ENCODE measurements around the gene RASL11A. TPM values are rescaled to one million over a fixed set of nuclear protein-coding genes. Genes with fewer than 3 reads are reported as not detected.

The RASL11A gene
- total RNA-seq, 1 donor = 4.7 TPM

DNA sequence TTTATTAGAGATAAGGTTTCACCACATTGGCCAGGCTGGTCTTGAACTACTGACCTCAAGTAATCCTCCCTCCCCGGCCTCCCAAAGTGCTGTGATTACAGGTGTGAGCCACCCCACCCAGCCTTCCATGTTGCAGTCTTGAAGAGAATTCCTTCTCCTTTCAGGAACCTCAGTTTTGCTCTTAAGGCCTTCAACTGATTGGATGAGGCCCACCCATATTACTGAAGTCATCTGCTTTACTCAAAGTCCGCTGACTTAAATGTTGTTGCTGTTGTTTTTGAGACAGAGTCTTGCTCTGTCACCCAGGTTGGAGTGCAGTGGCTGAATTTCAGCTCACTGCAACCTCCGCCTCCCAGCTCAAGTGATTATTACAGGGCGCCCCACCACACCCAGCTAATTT lies 33.5 kb downstream of the RASL11A start:
- no peak for TF ChIP-seq CTCF (IDR thresholded peaks at IDR 0.05; ENCODE audit: insufficient read depth, low read depth, low read length)
- no peak for DNase-seq (ENCODE audit: low read depth)
- no peak overlapping the region for H3K4me3 ChIP-seq (ENCODE audit: low read depth, low read length)

- no peak for TF ChIP-seq CTCF (IDR thresholded peaks at IDR 0.05; ENCODE audit: insufficient read depth, low read depth, low read length)
Measured at GRCh38 chr13:27304611-27305010, 34.0 kb downstream of the RASL11A start.

DNA sequence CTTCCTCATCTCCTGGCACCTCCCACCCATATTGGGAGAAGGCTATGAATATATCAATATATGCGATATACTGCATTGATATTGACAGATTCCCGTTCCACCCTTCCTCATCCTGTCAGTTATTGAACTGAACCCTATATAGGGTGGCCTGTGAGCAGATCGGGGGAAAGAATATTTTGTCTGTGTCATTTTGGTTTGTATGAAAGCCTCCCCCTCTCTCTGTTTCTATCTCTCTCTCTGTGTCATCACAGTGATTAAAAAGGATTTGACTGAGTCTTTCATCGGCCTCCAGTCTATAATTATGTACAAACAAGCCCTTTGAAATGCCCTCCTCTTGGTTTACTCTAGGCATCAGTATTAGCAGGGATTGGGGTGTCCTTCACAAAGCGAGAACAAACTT lies 35.7 kb downstream of the RASL11A start:
- no peak for TF ChIP-seq CTCF (IDR thresholded peaks at IDR 0.05; ENCODE audit: insufficient read depth, low read depth, low read length)
- no peak for DNase-seq (ENCODE audit: low read depth)

More at GRCh38 chr13:27304611-27305010, 34.0 kb downstream of the RASL11A start:
- no peak for DNase-seq (ENCODE audit: low read depth)
- no peak overlapping the region for H3K4me3 ChIP-seq (ENCODE audit: low read depth, low read length)

GRCh38 chr13:27308941-27309340 lies 38.3 kb downstream of the RASL11A start:
- H3K4me3 ChIP-seq (ENCODE audit: low read depth, low read length) = no peak overlapping the region
- TF ChIP-seq CTCF (IDR thresholded peaks at IDR 0.05; ENCODE audit: insufficient read depth, low read depth, low read length) = no peak
- DNase-seq (ENCODE audit: low read depth) = no peak

More for the DNA sequence above, 35.7 kb downstream of the RASL11A start:
- H3K4me3 ChIP-seq (ENCODE audit: low read depth, low read length) = no peak overlapping the region

DNA sequence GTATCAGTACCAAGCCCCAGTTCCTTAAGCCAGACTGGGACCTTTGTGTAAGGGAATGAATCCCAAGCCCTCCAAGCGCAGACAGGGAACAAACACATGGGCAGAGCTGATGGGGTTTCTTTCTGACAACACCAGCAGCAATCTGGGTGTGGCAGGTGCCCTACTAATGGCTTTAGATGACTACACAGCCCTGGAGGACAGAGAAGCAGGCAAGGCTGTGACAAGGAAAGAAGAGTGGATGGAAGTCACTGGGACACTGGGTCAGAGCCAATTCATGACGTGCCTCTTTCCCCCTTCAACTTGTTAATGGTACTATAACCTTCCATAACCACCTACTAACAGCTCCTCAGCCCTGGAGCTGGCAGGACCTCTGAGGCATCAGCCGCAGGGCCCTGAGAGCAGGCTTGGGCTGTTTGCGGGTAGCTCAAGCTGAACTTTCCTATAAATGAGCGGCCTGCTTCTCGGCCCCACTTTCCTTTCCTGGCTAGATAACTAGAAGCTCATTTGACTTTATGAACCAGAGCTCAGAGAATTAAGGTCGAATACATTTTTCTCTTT lies 38.9 kb downstream of the RASL11A start:
- TF ChIP-seq CTCF (IDR thresholded peaks at IDR 0.05; ENCODE audit: insufficient read depth, low read depth, low read length) = no peak
- H3K4me3 ChIP-seq (ENCODE audit: low read depth, low read length) = no peak overlapping the region
- no peak for DNase-seq (ENCODE audit: low read depth)

DNA sequence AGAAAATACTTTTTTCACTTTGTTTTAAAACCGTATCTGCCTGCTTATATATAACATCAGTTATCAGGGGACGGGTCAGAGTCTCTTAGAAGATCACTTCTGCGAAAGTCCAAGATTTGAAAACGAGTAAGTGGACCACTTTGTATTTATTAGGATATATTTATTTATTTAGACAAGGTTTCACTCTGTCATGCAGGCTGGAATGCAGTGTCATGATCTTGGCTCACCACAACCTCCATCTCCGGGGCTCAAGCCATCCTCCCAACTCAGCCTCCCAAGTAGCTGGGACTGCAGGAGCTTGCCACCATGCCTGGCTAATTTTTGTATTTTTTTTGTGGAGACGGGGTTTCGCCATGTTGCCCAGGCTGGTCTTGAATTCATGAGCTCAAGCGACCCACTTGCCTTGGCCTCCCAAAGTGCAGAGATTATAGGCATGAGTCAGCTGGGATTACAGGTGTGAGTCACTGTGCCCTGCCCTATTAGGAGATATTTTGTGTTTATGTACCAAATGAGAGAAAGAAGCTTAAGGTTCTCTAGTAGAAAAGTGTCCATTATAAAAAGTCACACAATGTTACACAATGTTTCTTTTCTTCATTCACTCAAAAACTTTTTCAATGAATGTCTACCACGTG lies 39.5 kb downstream of the RASL11A start:
- DNase-seq (ENCODE audit: low read depth) = peak; percentile 42
- no peak for TF ChIP-seq CTCF (IDR thresholded peaks at IDR 0.05; ENCODE audit: insufficient read depth, low read depth, low read length)

GRCh38 chr13:27310946-27311345 lies 40.3 kb downstream of the RASL11A start:
- DNase-seq (ENCODE audit: low read depth) = no peak
- TF ChIP-seq CTCF (IDR thresholded peaks at IDR 0.05; ENCODE audit: insufficient read depth, low read depth, low read length) = no peak
- no peak overlapping the region for H3K4me3 ChIP-seq (ENCODE audit: low read depth, low read length)

More for the DNA sequence above, 39.5 kb downstream of the RASL11A start:
- no peak overlapping the region for H3K4me3 ChIP-seq (ENCODE audit: low read depth, low read length)
